T47D (cell line): ENCODE measurements around the gene GOLGA1.

Experiments
- DNase-seq, 2 experiments: peaks; one replicate each; pipeline versions ENCODE4 v3.0.0 to v3.0.0-alpha.2; 2011 to 2012; ENCODE audit warnings: low read depth in 1 of 2, low spot score in 1 of 2
- JUND ChIP-seq: IDR thresholded peaks from 2 replicates; pipeline ENCODE4 v1.6.1; 2012; ENCODE audit warnings: low read depth
- in situ Hi-C: cut with HindIII; loops from 2 replicates; pipeline ENCODE4 v1.10.0; 2016; ENCODE audit warnings: low sequenced_read_pairs, low pct_unique_long_range_greater_than_20kb

Gene GOLGA1

DNA sequence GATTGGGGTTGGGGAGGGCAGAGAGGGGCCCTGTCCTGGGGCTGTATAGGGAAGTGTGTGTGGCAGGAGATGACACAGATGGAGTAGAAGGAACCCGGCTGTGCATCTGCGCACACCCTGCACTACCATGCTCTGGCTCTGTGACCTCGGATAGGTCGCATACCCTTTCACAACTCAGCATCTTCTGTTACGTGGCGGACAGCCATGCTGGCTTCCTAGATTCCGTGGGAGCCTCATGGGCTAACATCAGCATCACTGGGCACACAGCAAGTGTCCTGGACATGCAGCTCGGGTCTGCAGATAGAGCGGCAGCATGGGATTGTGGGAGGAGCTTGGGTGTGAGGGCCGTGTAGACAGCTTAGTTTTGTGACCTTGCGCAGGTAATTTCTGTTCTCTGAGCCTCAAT, 69.7 kb downstream of the GOLGA1 start:
- DNase-seq = no peak
- no peak for TF ChIP-seq JUND
- in situ Hi-C loops = no loop called here

DNA sequence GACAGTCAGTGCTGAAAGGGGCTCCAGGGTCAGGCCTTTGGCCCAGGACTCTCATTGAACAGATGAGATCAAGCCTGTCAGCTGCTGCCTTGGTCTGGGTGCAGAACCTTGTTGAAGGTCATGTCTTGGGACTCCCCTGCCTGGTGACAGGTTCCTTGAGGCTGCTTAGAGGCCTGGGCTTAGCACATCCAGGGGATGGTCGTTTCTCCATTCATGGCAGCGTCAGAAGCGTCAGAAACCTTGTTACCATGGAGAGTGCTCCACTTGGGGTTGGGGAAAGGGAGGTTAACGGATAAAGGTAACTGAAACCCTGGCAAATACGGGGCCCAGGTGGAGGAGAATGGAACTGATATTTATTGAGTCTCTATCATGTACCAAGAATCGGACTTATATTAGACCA, 70.2 kb downstream of the GOLGA1 start:
- in situ Hi-C loops = no loop called here
- DNase-seq = no peak
- no peak for TF ChIP-seq JUND

DNA sequence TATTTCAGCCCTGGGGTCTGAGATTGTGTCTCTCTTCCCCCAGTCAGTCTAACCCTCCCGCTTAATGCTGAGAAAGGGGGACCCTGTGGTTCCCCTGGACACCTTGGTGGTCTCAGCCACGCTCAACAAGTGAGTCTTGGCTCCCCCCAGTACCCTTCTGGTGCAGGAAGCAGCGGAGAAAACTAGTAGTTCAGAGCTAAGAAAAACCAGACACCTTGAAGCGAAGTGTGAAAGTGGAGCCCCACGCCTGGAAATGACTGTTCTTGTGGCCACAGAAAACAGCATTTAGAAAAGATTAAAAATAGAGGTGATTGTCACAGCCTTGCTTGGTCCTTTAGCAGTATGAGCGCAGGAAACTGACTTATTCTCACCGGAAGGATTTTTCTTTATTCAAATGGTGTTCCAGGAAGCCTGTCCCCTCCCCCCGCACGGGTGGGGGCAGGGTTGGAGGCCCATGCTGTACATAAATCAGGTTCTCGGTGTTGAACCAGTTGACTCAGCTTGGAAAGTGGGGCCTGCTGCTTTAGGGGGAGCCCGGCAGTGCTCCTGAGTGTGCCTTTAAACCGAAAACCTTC, 70.8 kb downstream of the GOLGA1 start:
- peak in 1 of 2 experiments; percentile 65 for DNase-seq
- TF ChIP-seq JUND = no peak
- in situ Hi-C loops = no loop called here

- in situ Hi-C loops = no loop called here
- TF ChIP-seq JUND = no peak
- DNase-seq = no peak
Observed at GRCh38 chr9:124869466-124869985, 71.4 kb downstream of the GOLGA1 start.

GRCh38 chr9:124868511-124869465, 72.1 kb downstream of the GOLGA1 start:
- in situ Hi-C loops = no loop called here
- no peak for TF ChIP-seq JUND
- peak; percentile 96 to 98 for DNase-seq

DNA sequence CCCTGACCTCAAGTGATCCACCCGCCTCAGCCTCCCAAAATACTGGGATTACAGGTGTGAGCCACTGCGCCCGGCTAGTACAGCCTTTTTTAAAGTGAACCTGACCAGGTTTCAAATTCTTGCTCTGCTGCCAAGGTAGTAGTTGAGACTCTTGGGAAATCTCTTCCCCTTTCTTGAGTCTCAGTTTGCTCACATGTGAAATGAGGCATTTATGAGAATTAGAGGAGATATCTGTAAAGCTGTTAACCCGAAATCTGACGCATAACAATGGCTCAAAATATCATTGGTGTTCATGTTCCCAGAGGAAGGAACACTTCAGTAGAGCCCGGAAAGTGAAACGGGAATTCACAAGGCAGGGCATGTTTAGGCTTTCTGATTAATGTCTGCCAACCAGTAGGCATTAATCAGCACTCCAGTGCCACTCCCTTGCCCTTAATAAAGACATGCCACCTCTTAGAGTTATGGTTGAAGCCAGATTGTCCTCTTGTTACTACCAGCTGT, 77.5 kb downstream of the GOLGA1 start:
- TF ChIP-seq JUND = no peak
- in situ Hi-C loops = no loop called here
- DNase-seq = no peak

DNA sequence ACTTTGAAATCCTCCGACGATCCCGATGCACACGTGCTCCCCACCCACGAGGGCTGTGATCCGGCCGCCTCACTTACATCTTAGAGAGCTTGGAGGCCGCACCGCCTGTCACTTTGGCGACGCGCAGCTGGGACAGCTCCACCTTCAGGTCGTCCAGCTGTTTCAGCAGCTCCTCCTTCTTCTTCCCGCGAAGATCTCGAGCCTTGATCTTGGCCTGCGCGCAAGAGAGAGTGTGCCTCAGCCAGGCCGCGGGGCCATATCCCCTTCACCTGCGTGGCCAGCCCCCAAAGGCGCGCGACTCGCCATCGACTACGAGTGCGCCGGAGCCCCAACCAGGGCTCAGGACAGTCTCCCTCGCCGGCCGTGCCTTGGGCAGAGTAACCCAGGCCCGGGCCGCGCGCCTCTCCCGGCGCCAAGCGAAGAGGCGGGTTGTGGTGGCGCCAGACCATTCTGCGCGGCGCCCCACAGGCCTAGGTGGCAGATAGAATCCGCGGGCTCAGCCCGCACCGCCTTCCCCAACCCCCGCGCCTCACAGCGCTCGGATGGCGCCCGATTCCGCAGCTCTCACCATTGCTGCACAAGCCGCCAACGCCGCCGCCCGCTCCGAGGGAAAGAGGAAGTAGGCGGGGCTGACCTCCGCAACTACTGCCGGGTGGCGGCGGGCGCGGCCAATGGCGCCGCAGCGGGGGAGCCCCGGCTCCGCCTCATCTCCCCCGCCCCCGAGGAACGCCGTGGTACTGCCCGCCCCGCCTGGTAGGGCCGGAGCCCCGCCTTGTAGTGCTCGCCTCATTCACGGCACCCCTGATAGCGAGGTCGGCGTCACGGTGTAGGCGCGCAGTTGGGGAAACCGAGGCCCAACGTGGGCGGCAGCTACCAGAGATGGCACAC, 79.3 kb downstream of the GOLGA1 start, which contains the start of the genes ARPC5L and RPL35:
ARPC5L (plus strand) TSS at position 789 of the 888 bp plus-strand sequence. CDS start 7,161 bp downstream, outside the sequence.
RPL35 (minus strand) TSS at position 616 of the 888 bp plus-strand sequence; CDS start at position 571, 45 bp downstream.
- DNase-seq = peak; percentile 97
- TF ChIP-seq JUND = no peak
- in situ Hi-C loops = no loop called here

- TF ChIP-seq JUND = no peak
- in situ Hi-C loops = no loop called here
- no peak for DNase-seq
Observed at GRCh38 chr9:124860582-124861341, 80.1 kb downstream of the GOLGA1 start.

DNA sequence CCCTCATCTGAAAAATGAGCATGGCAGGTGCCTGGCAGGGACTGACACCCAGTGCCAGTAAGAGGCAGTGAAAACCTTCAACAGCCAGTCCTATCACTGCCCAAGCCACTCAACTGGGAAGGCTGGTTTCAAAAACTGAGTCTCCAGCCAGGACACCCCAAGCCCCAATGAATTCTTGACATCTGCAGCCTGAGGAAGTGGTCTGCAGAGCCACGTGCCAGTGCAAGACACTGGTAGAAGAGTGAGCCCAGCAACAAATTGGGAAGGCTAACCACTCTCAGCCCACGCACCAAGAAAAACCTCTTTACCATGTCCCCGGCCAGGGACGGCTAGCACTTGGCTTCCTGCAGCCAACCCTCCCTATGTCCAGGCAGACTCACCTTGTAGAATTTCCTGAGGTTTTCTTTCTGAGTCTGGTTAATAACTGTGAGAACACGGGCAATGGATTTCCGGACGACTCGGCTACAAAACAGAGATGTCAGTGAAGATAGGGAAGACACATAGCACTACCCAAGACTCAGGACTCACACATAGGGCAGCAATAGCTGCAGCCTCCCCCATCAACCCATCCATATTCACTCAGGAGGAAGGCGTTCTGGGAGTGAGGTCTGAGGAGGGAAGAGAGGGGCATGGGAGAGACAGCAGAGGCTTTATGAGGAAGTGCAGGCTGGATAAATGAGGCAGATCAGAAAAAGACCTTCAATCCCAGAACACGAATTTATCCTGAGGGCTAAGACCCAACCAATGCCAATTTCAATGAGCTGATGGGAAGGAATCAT, 80.9 kb downstream of the GOLGA1 start:
- no peak for DNase-seq
- TF ChIP-seq JUND = no peak
- in situ Hi-C loops = no loop called here

DNA sequence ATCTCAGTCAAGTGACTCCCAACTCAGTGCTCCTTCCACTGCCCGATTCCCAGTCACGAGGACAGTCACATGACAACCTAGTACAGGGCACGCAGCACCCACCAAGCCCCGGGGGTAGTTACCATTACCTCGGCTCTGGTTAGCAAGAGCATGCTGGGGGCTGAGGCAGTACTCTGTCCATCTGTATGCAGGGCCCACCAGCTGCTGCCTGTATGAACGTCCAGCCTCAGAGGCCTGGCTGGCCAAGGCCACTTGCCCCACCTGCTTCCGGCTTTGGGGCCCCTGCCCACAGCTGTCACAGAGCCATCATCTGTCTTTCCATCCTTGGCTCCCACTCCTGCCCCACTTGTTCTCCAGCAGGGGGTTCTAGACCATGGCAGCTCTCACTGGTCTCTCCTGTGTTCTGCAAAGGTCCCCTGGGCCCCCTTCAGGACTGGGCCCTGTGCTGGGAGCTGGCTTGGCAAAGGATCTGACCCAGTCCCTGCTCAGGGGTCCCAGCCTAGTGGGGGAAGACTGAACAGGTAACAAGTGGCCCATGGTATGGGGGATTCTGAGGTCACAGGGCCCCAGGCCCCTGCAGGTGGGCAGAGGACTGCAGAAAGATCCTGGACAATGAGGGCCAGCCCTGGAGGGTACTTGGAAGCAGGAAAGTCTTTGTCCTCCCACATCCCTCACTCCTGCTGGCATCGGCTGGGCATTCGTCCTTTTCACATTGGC, 82.4 kb downstream of the GOLGA1 start:
- in situ Hi-C loops = no loop called here
- DNase-seq = no peak
- no peak for TF ChIP-seq JUND
